ENCODE results near the gene KSR1.

Gene KSR1

DNA sequence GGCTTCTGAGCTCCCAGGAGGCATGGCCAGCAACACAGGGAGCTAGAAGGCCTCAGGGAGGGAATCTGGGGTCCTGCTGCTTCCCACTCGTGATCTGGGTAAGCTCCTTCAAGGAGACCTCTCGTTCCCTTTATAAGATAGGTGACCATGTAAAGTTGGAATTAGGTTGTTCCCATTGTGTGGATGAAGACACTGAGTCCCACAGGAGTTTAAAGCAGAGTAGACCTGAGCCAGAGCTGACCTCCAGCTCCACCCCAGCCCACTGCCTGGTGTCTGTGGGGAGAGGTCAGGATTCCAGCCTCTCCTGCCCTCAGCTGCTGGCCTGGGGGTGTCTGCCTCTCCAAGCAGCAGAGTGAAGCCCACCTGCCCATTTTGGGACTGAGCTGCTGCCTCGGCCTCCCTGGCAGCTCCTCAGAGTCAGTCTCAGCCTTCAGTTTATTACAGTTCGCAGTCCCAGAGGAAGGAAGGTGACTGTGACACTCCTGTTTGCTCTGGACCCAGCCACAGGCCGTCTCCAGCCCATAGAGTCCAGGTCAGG, 141.6 kb downstream of the KSR1 start:
- no peak for DNase-seq

DNA sequence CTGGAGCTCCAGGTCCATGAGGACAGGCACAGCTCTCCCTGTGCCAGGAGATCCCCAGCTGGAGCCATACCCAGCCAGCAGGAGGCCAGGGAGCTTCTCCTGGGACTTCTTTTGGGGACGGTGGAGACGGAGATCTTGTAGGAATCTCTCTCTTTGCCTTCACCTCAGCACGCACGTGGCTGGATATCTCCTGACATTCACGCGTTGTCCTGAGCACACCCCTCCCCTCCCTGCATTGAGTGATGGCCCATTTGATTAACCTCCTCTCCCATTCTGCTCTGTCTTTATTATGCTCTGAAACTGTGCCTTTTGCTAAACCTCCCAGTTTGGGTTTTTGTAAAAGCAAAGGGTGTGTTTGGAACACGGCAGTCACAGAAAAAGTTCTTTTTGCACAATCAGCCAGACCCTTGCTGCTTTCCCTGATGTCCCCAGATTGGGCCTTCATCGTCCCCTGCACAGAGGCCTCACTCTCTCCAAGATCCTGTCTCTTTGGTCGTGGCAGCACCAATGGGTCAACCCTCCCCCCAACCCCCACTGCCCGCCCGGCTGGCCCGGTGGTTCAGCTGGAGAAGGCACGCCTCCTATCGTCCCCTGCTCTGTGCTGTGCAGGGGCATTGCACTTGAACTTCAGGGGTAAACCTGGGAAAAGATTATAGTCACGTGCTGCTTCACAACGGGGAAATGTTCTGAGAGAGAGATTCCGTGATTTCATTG, 142.2 kb downstream of the KSR1 start:
- no peak for DNase-seq

DNA sequence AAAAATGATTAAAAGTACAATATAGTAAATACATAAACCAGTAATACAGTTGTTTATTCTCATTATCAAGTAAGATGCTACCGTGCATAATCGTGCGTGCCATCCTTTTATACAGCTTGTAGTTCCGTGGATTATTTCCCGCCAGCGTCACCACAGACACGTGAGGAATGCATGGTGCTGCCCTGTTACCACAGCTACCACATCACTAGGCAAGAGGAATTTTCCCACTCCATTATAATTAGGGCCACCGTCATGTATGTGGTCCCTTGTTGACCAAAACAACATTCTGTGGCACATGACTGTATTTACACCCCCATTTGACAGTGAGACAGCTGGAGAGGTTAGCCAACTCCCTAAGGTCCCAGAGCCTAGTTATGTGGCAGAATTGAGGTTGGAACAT, 144.2 kb downstream of the KSR1 start:
- no peak for DNase-seq

DNA sequence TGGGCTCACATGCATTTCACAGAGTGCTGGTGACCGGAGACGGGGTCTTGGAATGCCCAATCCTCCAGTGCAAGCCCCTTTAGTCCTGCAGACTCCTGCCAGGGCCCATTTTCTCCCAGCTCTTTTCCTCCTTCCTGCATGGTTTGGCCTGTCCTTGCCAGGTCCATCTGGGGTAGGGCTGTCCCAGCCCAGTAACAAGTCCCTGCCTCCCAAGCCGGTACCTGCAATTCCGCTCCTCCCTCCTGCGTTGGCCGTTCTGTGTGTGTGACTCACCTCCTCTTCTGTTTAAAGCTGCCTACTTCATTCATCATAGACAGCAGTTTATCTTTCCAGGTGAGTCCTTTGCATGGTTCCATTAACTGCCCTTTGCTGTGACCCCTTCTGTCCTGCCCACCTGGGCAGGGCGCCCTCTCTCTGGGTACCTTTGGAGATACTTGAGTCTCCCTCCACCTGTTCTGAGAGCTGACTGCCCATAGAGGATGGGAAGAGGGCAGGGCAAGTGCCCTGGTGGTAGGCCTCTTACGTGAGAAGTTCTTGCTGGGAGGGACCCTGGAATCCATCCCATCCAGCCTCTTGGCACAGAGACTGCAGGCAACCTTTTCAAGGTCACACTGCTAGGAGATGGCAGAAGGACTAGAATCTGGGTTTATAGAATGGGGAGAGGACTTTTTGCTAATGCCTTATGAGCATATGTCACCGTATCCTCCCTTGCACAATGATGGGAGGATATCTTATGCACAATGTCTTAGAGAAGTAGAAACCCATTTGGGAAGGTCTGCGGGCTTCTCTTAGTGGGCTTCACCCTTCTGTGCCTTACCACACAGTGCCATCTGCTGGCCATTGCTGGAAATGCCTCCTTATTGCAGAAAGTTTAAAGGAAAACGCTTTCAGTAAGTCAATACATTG, 145.1 kb downstream of the KSR1 start:
- peak; percentile 69 to 83 for DNase-seq

DNA sequence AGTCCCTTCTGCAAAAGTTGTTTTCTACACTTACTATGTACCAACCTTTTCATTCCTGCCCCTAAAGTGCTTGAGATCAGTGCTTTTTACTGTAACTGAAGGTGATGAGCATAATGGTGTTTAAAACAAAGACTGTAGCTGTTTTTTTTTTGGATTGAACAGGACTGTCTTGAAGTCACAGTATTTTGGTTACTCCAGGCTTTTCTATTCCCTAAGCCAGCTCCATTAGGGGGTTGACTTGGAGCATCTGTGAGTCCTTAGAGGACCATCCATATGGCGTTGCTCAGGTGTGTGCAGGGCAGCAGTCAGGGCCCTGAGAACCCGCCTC, 145.7 kb downstream of the KSR1 start:
- DNase-seq, result no peak

DNA sequence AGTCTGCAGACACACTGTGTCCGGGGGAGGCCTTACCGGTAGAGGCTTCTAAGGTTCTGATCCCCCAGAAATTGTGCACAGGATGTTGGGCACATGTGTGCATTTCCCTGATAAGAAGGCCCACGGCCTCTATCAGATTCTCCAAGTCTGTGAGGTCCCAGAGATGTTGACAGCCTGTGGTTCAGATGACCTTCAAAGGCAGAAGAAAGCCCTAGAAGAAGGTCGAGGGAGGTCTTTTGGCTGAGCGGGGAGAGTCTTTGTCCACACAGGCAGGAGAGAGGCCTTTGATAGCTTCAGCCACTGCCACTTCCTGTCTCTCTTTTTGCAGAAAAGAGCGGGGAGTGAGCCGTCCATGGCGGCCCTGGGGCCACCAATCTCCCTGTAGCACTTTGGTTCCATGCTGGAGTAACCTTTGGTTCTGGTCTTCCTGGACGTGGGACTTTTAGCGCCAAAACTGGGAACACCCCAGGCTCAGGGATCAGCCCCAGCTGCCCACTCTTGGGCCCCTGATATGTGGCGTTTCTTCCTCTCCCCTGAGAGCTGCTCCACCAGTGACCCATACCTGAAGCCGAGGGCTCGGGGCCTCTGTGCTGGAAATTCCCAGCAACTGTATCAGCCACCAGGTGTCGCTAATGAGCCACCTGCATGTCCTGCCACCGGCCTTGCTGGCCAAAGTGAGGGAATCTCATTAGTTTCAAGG, 146.6 kb downstream of the KSR1 start:
- peak; percentile 55 to 70 for DNase-seq

DNA sequence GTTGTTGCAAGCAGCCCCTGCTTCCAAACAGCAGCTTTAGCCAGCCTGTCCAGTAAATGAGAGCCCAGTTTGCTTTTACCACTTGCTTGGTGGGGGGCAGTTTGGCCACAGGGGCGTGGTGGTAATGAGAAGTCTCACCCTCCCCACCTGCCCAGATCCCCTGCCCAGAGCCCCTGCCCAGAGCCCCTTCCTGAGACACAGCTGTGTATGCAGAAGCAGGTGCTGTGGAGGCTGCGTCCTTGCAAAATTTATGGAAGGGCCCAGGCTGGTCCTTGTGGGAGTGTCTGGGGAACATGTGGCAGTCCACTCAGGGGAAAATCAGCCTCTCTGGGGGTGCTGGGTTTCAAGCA, 147.1 kb downstream of the KSR1 start:
- DNase-seq, result no peak

DNA sequence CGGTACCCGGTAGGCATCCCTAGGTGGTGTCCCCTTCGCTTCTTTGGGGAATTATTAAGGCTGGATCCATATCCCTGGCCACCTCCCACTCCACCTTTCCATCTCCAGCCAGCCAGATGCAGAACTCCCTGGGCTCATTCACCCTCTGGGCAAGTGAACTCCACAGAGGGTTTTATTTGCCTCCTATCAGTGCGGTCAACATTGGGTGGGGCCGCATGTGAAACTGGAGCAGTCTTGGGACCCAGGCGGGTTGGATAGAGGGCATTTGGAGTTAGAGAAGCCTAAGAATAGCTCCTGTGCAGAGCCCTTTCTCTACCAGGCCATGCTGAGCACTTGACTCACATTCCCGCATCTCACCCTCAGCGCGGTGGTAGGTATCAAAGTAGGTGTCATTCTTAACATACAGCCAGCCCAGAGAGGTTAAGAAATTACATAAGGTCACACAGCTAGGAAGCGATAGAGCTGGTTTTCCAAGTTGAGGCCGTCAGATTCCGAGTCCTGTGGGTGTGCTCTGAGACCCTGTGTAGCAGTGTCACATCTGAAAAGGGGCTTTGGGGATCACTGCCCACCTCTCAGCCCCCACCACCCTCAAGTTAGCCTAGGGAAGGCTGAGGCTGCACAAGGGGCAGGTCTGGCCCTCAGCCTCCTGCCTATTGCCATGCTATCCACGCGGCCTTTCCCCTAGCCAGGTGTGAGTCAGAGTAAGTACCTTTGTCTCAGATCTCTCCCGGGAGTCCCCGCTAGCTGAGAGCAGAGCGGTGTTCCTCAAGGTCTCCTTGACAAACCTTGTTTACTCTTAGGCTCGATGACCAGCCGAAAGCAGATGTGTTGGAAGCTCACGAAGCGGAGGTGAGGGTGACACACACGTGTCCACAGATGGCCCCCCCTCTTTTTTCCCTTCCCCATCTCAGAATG, 147.9 kb downstream of the KSR1 start:
- no peak for DNase-seq

DNA sequence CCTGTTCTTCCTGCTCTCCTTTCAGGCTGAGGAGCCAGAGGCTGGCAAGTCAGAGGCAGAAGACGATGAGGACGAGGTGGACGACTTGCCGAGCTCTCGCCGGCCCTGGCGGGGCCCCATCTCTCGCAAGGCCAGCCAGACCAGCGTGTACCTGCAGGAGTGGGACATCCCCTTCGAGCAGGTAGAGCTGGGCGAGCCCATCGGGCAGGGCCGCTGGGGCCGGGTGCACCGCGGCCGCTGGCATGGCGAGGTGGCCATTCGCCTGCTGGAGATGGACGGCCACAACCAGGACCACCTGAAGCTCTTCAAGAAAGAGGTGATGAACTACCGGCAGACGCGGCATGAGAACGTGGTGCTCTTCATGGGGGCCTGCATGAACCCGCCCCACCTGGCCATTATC, 149.2 kb downstream of the KSR1 start:
- no peak for DNase-seq

DNA sequence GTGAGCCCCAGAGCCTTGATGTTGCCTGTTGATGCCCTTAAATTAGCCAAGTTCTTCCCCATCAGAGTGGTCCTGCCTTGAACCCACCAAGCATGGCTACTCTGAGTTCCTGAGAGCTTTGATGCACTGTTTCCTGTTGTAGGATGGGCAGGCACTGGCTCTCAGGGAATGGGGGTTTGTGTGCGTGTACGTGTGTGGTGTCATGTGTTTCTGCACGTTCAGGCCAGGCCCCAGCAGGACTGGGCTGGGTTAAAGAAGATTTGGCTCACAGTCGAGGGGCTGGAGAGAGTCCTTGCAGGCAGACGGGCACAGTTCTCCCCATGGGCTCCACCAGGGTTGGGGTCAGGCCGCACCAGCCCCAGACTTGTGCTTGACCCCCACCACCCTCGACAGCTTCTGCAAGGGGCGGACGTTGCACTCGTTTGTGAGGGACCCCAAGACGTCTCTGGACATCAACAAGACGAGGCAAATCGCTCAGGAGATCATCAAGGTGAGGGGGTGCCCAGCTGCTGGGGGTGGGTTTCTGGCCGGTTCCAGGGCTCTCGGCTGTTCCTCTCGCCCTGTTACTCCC, 151.4 kb downstream of the KSR1 start:
- DNase-seq, result no peak

DNA sequence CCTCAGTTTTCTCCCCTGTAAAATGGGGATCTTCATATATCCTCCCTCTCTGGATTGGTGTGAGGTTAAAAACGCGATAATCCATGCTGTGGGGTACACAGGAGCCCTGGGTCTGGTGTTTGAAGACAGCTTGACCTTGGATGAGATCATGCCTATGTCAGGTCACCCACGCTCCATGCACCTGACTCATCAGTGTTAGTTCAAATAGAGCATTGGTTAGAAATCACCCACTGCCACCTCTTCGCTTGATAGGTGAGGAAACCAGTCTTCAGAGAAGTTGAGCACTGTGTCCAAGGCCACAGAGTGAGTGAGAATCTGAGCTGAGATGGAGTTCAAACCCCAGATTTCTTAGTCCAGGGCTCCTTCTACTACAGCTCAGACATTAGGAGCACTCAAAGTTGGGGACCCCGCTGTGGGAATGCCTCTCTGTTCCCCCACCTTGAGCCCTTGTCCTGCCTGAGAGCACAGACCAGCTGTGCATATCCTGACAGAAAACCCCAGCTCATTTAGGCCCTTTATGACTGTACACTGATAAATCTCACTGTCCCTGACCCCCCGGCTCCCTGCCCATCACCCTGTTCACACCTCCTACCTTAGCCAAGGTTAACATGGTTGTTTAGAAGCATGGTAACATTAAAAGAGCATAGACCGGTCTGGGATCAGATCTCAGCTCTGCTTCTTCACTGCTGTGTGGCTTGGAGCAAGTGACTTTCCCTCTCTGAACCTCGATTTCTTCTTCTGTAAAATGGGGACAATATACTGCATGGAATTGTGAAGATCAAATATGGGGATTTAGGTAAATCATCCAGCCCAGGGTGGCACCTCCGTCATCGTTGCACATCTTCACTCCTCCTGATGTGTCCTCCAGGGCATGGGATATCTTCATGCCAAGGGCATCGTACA, 152.3 kb downstream of the KSR1 start:
- DNase-seq, result no peak

DNA sequence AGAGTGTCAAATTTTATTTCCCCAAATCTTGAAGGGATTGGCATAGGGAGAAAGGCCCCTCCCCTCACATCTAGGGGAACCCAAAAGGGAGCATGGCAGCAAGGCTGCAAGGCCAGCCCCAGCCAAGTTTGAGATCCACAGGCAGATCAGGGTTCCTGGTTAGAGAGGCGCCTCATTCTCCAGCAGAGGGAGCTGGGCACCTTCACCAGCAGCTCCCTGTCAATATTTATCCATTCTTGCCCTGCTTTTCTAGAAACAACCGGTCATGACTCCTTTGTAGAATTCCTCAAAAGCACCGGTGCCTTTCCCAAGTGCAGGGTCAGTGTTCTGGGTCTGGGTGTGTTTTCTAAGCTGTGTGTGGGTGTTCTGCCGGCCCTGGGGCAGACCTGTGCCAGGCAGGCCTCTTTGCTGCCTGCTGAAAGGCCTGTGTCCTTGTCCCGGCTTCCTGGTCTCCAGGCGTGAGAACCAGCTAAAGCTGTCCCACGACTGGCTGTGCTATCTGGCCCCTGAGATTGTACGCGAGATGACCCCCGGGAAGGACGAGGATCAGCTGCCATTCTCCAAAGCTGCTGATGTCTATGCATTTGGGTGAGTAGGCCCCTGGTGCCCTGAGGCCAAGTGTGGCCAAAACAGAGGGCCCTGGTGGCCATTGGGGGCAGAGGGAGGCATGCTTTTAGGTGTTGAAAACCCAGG, 153.5 kb downstream of the KSR1 start:
- DNase-seq, result no peak

DNA sequence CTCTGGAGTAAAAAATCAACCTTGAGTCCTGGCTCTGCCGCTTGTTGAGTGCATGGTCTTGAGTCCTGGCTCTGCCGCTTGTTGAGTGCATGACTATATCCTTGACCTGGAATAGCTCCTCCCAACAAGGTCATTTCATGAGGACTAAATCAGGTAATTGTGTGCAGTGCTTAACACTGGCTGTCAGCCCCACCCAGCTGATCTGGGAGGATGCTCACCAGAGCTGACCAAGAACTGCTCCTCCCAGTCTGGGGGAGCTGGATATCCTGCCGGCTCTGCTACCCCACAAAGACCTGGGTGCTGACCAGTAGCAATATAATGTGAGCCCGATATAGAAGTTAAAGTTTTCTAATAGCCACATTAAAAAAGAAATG, 154.0 kb downstream of the KSR1 start:
- no peak for DNase-seq

DNA sequence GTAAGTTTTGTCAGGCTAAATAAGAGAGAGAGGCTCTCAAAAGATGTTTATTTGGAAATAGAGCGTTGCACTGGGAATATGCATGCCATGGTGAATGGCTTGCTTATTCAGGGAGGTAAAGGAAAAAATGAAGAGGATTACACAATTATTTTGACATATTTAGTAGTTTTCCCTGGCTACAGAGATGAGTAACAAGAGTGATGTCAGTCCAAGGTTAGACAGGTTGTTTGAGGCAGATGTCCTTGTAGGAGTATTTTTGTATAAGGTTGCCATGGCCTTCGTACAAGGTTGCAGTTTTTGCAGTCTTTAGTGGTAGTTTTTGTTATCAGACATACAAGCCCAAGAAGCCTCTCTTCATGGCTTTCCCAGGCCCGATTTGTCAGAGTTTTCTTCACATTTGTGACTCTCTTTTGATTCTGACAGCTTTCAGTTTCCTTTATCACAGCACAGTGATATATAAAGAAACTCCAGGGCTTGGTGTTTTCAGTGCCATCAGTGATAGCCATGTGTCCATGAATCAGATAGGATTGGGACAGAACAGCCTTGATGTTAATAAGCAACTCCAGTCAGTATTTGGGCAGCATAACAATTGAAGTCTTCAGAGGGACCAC, 156.0 kb downstream of the KSR1 start:
- no peak for DNase-seq

DNA sequence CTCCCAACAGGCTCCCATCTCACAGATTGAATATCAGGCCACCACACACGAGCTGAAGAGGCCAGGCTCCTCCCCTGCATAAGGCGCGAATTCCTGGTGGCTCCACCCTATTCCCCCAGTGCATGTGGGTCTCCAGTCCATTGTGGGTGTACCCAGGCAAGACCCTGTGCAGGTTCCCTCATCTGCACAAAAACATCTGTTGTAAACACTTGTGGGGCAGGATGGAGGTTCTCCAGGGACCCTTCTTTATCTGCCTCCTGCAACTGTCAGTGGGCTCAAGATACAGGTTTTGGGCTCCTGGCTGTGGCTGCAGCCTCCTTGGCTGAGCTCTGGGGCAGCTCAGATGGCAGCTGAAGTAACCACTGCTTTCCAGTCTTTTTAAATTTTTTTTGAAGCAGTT, 157.2 kb downstream of the KSR1 start:
- DNase-seq, result no peak

DNA sequence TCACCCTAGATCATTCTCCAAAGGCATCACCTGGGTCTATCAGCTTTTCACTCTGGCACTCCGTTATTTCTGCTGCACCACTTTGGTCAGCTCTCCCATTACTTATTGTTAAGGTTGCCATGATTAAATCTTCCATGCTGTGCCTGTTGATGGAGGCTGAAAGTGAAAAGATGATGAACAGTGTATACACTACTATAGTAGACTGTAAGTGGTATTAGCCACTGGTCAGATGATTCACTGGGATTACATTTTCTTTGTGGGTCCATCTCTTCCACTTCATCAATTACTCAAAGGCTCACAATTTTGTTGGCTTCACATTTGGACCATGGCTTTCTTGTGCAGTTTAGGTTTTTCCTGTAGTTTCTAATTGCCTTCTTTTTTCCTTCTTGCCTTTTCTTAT, 158.9 kb downstream of the KSR1 start:
- no peak for DNase-seq

DNA sequence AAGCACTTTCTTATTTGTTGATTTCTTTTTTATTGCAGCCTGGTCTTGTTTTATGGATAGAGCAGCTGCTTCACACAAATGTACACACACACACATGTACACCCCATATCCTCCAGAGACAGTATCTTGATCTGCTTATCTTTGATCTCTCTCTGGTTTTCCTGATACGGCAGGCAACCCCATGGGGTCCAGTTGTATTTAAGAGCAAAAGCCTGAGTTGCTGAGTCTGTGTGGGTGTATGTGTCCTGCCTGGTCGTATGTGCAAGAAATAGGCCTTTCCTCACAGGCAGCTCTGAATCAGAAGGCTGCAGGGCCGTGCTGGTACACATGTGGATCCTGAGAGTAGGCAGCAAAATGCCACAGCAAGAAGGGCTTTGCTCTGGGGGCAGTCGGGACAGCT, 160.2 kb downstream of the KSR1 start:
- no peak for DNase-seq

DNA sequence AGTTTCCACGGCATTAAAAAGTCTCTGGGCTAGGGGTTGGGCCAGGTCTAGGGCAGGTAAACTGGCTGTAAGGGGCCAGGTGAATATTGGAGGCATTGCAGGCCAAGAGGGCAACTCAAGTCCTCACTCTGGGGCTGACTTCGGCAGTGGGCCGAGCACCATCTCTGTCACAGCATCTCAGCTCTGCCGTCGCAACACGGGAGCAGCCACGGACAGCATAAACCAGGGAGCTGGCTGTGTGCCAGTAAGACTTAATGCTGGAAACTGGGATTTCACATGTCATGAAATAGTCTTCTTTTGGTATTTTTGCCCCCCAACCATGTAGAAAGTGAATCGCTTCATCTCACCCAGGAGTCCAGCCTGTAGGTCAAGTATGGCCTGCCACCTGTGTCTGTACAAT, 162.2 kb downstream of the KSR1 start:
- no peak for DNase-seq

DNA sequence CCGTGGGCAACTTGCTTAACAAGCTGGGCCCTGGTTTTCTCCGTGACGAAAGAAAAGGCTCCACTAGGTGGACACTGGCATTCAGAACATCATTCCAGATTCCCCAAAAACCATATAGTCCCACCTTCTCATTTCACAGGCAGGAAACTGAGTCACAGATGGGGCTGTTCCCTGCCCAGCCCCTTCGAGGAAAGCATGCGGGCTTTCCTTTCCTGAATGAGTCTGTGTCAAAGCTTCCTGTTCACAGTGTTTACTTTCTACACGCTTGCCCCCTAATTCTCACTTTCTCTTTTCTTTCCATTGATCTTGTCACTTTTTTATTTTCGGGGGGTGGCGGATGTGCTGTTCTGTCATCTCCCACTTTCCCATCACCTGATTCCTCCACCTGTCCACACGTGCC, 164.5 kb downstream of the KSR1 start:
- DNase-seq, result no peak

DNA sequence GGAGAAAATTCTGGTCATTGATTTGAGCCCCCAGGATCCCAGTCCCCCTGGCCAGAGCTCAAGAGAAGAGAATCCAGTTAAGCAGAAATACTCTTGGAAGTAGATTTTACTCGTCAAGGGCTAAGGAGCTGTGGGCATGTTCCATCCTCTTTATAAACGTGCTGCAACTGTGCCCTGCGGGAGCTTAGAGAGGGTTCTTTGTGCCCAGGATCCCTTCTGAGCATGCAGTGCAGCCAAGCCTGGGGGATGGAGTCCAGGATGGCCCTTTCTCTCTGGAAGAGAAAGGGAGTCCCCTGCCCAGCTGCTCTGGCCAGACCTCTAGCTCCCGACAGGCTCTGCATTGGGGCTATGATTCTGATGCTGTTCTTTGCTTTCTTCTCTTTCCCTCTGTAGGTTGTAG, 165.3 kb downstream of the KSR1 start:
- DNase-seq, result no peak

All from stimulated activated CD4-positive, alpha-beta T cell treated with anti-CD3 and anti-CD28 coated beads, Interleukin-4, amount 100 ng/mL, for 4 hours (primary cell).